HL-60 (cell line): Measurements from ENCODE around the gene MAF.

ENCODE experiments used
- CTCF ChIP-seq: IDR thresholded peaks from one replicate; pipeline ENCODE4 v1.5.1; 2011; ENCODE audit warnings: low read length, control low read depth, inconsistent platforms; ENCODE audit not compliant: insufficient read depth
- POLR2AphosphoS5 ChIP-seq: IDR thresholded peaks from 2 replicates; pipeline ENCODE4 v1.6.1; 2012; ENCODE audit warnings: low read depth

GRCh38 chr16:79608976-79609375 is 8.4 kb upstream of the MAF start:
- TF ChIP-seq CTCF, result no peak
- no peak for TF ChIP-seq POLR2AphosphoS5
